Measurements from ENCODE around the gene ZNF629. TPM values are rescaled to one million over a fixed set of nuclear protein-coding genes. Genes with fewer than 3 reads are reported as not detected.

ZNF629 gene
- polyA plus RNA-seq, 1 of the 3 experiments (the other 2 are of a cell fraction): 4.7 TPM

DNA sequence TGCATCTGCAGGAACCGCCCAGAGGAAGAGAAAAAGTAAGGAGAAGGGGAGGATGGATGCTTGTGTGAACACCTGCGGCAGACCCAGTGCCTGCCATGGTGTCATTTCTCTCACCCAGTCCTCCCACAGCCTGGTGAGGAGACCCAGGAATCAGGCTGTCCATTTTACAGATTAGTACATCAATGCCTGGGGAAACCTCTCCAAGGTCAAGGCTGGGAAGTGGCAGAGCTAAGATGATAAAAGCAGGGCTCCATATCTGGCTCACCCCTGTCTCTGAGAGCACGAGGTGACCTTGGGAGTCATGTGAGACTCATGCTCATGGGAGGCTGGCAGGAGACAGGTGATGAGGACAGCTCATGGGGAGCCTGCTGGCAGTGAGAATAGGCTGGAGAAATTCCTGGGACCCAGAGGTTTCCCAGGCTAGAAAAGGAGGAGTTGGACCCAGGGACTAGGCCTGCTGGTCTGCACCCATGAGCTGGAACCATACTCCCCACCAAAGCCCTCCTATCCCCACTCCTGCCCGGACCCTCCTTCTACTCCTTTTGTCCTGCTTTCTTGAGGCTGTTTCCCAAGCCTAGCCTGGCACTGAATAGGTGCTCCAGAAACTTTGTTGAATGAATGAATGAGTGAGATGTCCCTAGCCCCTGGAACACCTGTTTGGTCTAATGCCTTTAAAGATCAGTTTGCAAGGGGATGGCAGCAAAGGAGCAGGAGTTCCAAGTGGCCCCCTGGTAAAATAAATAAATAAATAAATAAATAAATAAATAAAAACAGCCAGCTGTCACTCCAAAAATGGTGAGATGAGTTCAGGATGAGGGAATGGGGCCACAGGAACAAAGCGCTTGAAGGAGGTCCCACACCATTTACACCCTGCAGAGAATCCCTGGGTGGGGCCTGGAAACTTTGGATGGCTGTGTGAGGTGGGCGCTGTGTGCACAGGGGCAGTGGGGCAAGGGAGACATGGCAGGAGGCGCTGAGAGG is 1.6 kb downstream of the ZNF629 start:
- H3K27me3 ChIP-seq (ENCODE audit: insufficient read depth): no peaks in the 10 kb centered on the region
- peaks cover 8 to 44% of the 10 kb centered on the region in 2 experiments for H3K36me3 ChIP-seq (replicated peaks in 1 of 2; ENCODE audit: control insufficient read depth in 1 of 2, insufficient read depth in 2 of 2, low read length in 1 of 2)
- CTCF ChIA-PET: interaction anchor here (1.2 to 1.3 kb wide), 2 partner anchors 15 to 22 kb away, joined by 3 read pairs; no protein-coding TSS in a partner anchor
- H3K4me3 ChIP-seq (ENCODE audit: low read depth in 2 of 2, low read length in 1 of 2): peak overlapping the region; percentile 82 to 86
- peaks cover 6 to 17% of the 10 kb centered on the region in 2 experiments; a peak in 2 of 4 replicates for H3K4me1 ChIP-seq (ENCODE audit: control insufficient read depth in 1 of 2, insufficient read depth in 2 of 2, low read depth in 1 of 2, low read length in 1 of 2)
- peaks cover 5% of the 10 kb centered on the region for H3F3A ChIP-seq (replicated peaks; ENCODE audit: insufficient read depth)
- H3K27ac ChIP-seq (ENCODE audit: low read depth in 2 of 2, low read length in 1 of 2): no peak overlapping the region; a peak in 1 of 4 replicates
- no peaks in the 10 kb centered on the region for H3K9me2 ChIP-seq
- 83% methylated on average over 7 of the region's 7 CpGs for WGBS (ENCODE audit: low lambda C conversion rate)
- H3K9ac ChIP-seq: peak overlapping the region; percentile 96; the same call in 1 of the 2 replicates
- no peak for DNase-seq
- POLR2A ChIA-PET: interaction anchor here (0.6 to 4.1 kb wide), 3 partner anchors 18 to 21 kb away, joined by 3 to 128 read pairs (median 3); no protein-coding TSS in a partner anchor
- no peaks in the 10 kb centered on the region for H3K9me3 ChIP-seq
- no peaks in the 10 kb centered on the region for H4K20me1 ChIP-seq (ENCODE audit: insufficient read depth)
- H3K4me2 ChIP-seq: peak overlapping the region; percentile 100
- TF ChIP-seq RXRA (IDR thresholded peaks at IDR 0.05; ENCODE audit: borderline replicate concordance, low read depth): no peak
- no peak for TF ChIP-seq GATA2 (CRISPR knock-in tag; IDR thresholded peaks at IDR 0.05)
- H3K79me2 ChIP-seq (ENCODE audit: insufficient read depth): peaks cover 44% of the 10 kb centered on the region
- H2AFZ ChIP-seq (ENCODE audit: low read depth): no peak overlapping the region

DNA sequence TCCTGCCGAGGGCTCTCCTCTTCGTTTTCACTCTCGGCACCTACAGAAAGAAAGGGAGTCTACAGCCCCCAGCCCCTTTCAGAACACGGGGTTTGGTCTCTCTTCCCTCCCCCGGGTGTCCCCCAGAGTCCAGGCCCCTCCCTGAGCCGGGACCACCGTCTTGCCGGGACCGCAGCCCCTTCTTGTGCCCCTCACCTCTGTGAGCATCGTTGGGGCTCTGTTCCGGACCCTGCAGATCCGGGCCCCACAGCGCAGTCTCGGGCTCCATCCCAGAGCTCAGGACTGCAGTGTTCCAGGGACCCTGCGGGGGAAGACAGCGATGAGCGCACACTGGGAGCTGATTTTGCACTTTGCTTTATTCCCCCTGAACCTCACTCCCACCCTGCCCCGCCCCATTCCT is 2.8 kb downstream of the ZNF629 start:
- Histone ChIP-seq H3K9me3 (no peaks in the 10 kb centered on the region), H3K9ac (no peak overlapping the region), H3K4me3 (ENCODE audit: low read depth in 2 of 2, low read length in 1 of 2) (no peak overlapping the region), H3K27ac (ENCODE audit: low read depth in 2 of 2, low read length in 1 of 2) (no peak overlapping the region), H3K79me2 (ENCODE audit: insufficient read depth) (peaks cover 47% of the 10 kb centered on the region), H3K27me3 (ENCODE audit: insufficient read depth) (no peaks in the 10 kb centered on the region), H3F3A (replicated peaks; ENCODE audit: insufficient read depth) (peaks cover 7% of the 10 kb centered on the region), H3K9me2 (no peaks in the 10 kb centered on the region), H4K20me1 (ENCODE audit: insufficient read depth) (no peaks in the 10 kb centered on the region), H3K4me1 (ENCODE audit: control insufficient read depth in 1 of 2, insufficient read depth in 2 of 2, low read depth in 1 of 2, low read length in 1 of 2) (peaks cover 6 to 17% of the 10 kb centered on the region in 2 experiments; a peak in 2 of 4 replicates), H3K4me2 (no peak overlapping the region), H2AFZ (ENCODE audit: low read depth) (no peak overlapping the region), H3K36me3 (replicated peaks in 1 of 2; ENCODE audit: control insufficient read depth in 1 of 2, insufficient read depth in 2 of 2, low read length in 1 of 2) (peaks cover 8 to 52% of the 10 kb centered on the region in 2 experiments)
- DNase-seq: no peak
- CTCF ChIA-PET: interaction anchor here (0.5 to 1.2 kb wide), 2 partner anchors 14 to 15 kb away, joined by 3 read pairs; no protein-coding TSS in a partner anchor
- TF ChIP-seq NRF1 (IDR thresholded peaks at IDR 0.05; ENCODE audit: low read depth, low read length) (no peak), FOXJ3 (CRISPR knock-in tag; IDR thresholded peaks at IDR 0.05) (no peak), NFIC (IDR thresholded peaks at IDR 0.05; ENCODE audit: borderline replicate concordance) (no peak), FOSL2 (IDR thresholded peaks at IDR 0.05; ENCODE audit: borderline replicate concordance, low read depth) (no peak), RAD21 (IDR thresholded peaks at IDR 0.05; ENCODE audit: low read length) (no peak), FOXM1 (IDR thresholded peaks at IDR 0.05; ENCODE audit: low read depth) (no peak)
- TF ChIP-seq, protein P1, sequence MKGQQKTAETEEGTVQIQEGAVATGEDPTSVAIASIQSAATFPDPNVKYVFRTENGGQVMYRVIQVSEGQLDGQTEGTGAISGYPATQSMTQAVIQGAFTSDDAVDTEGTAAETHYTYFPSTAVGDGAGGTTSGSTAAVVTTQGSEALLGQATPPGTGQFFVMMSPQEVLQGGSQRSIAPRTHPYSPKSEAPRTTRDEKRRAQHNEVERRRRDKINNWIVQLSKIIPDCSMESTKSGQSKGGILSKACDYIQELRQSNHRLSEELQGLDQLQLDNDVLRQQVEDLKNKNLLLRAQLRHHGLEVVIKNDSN (IDR thresholded peaks at IDR 0.05; ENCODE audit: borderline replicate concordance, low read depth): no peak
- TF ChIP-seq, protein P2, sequence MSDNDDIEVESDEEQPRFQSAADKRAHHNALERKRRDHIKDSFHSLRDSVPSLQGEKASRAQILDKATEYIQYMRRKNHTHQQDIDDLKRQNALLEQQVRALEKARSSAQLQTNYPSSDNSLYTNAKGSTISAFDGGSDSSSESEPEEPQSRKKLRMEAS (IDR thresholded peaks at IDR 0.05; ENCODE audit: low read depth): no peak
- TF ChIP-seq, protein P3, sequence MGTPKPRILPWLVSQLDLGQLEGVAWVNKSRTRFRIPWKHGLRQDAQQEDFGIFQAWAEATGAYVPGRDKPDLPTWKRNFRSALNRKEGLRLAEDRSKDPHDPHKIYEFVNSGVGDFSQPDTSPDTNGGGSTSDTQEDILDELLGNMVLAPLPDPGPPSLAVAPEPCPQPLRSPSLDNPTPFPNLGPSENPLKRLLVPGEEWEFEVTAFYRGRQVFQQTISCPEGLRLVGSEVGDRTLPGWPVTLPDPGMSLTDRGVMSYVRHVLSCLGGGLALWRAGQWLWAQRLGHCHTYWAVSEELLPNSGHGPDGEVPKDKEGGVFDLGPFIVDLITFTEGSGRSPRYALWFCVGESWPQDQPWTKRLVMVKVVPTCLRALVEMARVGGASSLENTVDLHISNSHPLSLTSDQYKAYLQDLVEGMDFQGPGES (IDR thresholded peaks at IDR 0.05; ENCODE audit: low read depth, low read length): no peak
- WGBS (ENCODE audit: low lambda C conversion rate): 93% methylated on average over 18 of the region's 18 CpGs
- POLR2A ChIA-PET: interaction anchor here (2.0 kb wide), 1 partner anchor 21 kb away, joined by 10 read pairs; no protein-coding TSS in a partner anchor

All from SK-N-SH (cell line).